Left renal cortex interstitium (tissue), 4 donors: ENCODE measurements around the gene TMEM132E. TPM values are rescaled to one million over a fixed set of nuclear protein-coding genes. Genes with fewer than 3 reads are reported as not detected.

ENCODE experiments used
- DNase-seq, 4 donors: peaks; one replicate each; pipeline ENCODE4 v3.0.0-alpha.2; 2013; ENCODE audit warnings: low read depth in 4 of 4, low spot score in 2 of 4, missing footprints in 1 of 4
- polyA plus RNA-seq, 4 donors: library from polyadenylated mRNA; unstranded; fragments of 120-200 nt; gene quantifications; one replicate each; pipeline ENCODE4 v1.2.1, GENCODE V29; 2013; ENCODE audit not compliant: insufficient read length in 4 of 4

The TMEM132E gene
- polyA plus RNA-seq, 4 donors, result 2.3 to 5.9 (median 3.4) TPM

- no peak for DNase-seq
Measured at GRCh38 chr17:34592002-34592401, 12.6 kb downstream of the TMEM132E start.

- DNase-seq, result no peak
Measured at GRCh38 chr17:34596920-34597319, 17.5 kb downstream of the TMEM132E start.

DNA sequence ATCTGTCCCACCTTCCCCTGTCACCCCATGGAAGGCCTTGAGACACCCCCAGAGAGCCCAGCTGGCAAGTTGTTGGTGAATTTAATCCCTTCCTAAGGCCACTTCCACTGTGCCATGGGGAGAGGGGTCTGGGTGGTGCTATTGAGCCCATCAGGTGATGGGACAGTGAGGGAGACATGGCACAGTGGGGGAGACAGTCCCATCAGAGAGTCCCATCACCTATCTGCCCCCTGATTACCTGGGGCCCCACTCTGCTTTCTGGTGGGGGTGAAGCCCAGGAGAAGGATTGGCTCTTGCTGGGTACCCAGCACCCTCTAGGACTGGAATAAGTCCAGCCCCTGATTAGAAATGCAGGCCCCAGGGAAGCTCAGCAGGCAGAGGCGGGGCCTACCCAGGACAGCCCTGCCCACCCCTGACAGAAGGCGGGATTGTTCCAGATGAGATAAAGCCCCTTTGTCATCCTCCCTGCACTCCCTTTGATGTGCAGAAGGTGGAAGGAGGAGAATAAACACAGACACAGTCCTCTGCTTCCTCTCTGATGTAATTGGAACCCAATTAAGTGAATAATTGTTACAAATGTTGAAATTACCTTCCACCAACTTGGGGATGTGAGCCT is 18.9 kb downstream of the TMEM132E start:
- no peak for DNase-seq

DNA sequence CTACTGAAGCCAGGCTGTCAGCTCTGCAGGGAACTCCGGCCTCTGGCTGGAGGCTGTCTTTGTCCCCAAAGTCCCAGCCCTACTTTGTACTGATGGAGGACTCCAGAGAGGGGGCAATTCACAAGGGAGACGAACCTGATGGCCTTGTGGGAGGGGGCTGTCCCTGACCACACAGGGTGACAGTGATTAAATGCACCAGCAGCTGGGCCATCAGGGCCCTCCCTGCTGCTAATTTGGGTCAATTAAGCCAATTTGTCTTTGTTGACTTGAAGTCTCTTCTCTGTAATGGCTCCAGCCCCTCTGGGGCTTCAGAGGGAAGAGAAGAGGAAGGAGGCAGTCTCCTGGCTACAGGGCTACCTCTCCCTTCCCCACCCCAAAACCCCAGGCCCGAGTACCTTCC is 22.0 kb downstream of the TMEM132E start:
- DNase-seq, result no peak

DNA sequence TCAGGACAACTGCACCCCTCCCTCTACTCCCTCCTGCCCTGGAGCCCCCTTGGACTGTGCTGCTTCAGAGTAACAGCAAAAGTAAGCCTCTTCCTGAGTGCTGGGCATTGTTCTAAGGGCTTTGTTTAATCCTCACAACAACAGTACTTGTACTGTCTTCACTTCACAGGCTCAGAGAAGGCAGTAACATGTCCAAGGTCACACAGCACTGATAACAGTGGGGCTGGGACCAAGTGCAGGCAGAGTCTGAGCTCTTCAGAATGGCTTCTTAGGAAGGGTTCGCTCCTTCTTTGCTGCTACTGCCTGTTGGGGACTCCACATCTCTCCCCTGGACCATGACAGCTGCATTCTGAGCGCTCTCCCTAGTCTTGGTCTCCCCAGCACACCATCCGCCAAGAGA is 24.6 kb downstream of the TMEM132E start:
- no peak for DNase-seq

DNA sequence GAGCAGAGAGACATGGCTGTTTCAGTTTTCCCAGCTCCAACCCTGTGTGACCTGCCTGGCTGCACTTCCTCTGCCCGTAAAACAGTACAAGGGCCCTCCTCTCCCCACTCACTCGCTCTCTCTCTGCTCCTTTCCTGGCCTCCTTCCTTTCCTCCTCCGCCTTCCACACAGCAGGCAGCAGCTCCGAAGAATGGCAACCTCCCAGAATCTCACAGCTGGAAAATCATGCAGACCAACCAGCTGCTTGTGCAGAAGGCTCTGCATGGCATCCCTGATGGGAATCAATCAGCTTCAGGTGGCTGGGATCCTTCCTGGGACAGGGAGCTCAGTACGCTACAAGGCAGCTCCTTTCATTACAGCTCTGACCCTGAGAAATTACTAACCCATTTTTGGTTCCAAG is 27.4 kb downstream of the TMEM132E start:
- DNase-seq, result no peak

GRCh38 chr17:34607917-34608316 is 28.5 kb downstream of the TMEM132E start:
- DNase-seq, result no peak

DNA sequence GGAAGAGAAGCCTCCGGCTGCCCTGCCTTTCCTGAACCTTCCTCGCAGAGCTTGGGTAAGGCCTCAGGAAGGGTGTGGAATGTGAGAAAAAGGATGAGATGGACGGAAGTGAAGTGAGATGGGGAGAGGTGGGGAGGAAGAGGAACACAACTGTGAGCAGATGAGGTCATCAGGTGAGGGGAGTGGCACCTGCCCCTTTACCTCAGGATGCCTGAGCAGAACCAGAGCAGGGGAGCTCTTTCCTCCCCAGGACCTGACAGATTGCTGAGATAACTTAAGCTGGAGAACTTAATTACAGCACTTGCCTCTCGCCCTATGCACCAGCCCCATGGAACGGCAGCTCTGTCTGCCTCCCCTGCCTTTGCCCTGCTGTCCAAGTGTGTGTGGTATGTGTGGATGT is 29.8 kb downstream of the TMEM132E start:
- DNase-seq, result no peak

DNA sequence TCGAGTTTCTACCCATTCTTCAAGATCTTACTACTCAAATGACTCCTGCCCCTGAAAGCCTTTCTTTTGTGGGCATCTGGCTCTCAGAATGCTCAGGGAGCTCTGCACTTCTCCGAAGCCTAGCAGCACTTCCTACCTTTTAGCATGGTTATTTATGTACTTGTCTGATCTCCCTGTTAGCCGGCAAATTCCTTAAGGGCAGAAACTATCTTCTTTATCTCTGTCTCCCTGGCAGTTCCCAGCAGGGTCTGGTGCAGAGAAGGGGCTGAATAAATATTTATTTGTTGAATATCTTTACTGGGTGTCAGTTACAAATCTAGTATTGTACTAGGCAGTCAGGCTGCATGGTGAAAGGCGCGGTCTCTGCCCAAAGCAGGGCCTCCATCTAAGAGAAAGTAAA is 30.7 kb downstream of the TMEM132E start:
- DNase-seq, result no peak

- no peak for DNase-seq
Measured at GRCh38 chr17:34610506-34610905, 31.1 kb downstream of the TMEM132E start.

- DNase-seq, result no peak
Measured at GRCh38 chr17:34613064-34614019, 34.0 kb downstream of the TMEM132E start.

DNA sequence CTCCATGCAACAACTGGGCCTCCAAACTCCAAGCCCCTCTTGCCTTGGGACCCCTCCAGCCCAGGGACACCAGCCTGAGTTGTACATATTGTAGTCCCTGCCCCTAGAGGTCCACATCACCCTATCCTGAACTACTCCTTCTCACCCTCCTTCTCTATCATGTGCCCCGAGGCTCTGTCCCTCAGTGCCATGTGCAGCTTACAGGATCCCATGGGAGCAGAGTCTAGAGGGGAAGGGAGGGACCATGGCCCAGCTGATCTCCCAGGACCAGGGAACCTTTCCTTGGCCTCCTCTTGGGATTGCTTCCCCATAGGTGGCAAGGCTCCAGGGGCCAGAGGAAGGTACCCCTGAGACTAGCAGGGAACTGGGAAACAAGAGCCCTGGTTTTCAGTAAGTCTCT is 35.3 kb downstream of the TMEM132E start:
- DNase-seq, result no peak

DNA sequence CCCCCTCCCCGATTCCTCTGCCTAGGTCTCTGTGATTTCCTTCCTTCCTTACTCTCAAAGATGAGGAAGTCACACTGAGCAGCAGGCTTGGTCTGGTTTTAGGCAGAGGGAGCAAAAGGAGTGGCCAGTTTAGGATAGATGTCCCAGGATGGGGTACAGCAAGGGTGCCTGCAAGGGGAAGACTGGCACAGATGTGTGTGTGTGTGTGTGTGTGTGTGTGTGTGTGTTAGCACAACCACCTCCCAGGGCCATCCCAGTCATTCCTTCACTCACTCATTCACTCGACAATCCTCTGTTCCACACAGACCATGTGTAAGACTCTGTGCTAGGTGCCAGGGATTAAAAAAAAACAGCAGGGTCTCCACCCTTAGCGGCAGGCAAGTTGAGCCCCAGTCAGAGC is 35.9 kb downstream of the TMEM132E start:
- DNase-seq, result no peak

GRCh38 chr17:34616148-34616547 is 36.8 kb downstream of the TMEM132E start:
- DNase-seq, result peak; percentile 75 to 85 (median 80)

- no peak for DNase-seq
Measured at GRCh38 chr17:34617398-34617797, 38.0 kb downstream of the TMEM132E start.

DNA sequence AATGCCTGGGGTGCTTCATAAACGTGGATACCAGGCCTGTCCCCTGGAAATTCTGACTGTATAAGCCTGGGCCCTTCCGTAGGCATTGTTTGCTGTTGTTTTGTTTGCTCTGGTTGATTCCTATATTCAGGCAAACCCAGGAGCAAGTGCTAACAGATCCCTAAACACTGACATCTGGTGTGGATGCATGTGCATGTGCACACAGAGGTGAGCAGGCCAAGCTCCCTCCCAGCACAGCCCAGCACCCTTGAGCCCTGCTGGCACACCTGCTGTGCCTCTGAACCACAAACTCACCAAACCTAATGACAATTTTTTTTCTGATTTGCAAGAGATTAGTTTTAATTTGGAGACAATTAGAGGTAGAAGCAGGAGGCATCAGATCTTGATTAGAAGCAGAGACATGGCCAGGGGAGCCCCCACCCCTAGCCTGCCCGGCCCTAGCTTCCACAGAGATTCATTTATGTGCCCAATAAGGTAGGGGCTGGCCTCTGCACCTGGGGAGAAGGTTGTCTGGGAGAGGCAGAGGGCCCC is 40.4 kb downstream of the TMEM132E start:
- DNase-seq, result no peak

DNA sequence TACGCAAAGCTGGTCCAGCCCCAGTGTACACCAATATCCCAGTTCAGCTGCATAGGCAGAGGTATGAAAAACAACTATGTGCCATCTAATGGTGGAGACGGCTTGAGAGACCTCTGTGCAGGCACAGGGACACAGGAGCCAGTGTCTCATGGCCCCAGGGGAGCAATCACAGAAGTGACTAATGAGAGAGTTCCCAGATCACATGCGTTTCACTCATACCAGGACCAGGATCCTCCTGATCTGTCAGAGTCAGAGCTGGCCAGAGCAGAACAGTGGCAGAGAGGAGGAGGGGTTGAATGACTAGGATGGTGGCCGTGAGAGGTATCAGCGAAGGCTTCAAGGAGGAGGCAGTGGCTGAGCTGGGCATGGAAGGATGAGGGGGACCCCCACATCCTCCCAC is 41.1 kb downstream of the TMEM132E start:
- DNase-seq, result no peak

DNA sequence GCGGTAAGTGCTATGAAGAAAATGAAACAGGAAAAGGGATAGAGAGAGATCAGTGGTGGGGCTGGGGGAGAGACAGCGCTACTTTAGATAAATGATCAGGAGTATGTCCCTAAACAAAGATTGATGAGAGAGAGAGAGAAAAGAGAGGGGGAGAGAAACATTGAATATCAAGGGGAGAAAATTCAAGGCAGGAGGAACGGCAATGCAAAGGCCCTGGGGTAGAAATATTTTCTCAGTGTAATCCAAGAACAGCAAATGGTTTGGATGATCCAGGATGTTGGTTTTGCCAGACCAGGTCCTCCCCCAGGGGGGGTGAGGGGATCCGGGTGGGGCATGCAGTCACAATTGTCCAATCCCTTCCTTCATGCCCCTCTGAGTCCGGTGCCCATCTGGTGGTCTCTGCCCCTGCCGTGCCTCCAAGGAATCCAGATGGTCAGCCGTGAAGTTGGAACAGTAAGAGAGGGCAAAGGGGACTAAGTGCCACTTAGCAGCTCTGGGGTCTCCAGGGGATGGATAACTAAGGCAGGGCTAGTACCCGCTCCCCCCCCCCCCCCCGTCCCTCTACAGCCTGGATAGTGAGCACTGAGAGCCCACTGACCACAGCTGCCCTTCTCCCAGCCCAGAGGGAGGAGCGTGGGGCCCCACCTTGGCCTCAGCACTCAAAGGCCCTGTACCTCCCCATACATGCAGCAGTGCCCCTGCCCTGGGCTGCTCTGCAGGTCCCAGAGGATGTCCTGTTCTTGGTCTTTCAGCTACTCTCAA is 43.7 kb downstream of the TMEM132E start:
- no peak for DNase-seq

- no peak for DNase-seq
Measured at GRCh38 chr17:34623856-34624766, 44.7 kb downstream of the TMEM132E start.

DNA sequence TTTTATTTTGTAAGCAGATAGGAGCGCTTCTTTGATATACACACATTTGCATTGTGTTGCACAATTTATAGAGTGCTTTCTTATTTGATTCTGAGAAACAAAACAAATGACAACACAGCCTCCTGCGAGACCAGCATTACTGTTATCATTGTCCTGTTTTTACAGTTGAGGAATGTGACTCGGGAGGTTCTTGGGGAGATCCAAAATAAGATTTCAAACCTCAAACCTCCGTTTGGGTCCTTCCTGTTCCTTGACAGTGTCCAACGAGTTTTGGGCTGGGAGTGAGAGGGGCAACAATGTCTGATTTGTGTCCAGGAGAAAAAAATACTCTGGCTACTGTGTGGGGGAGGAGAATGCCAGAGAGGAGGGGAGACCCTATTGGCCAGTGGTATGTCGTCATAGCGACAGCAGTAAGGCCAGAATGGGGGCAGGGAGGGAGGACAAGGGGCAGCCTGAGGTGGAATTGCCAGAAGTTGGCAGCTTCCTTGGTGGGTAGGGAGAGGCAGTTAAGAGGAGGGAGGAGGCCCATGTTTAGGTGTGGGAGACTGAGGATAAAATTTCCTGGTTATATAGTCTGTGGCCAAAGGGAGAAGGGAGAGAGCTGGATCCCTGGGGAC is 45.5 kb downstream of the TMEM132E start:
- DNase-seq, result no peak
